SK-N-SH (cell line): ENCODE measurements around the gene BMPR1A. TPM values are rescaled to one million over a fixed set of nuclear protein-coding genes. Genes with fewer than 3 reads are reported as not detected.

ENCODE experiments used
- CTCF ChIA-PET: fragments of 300-600, 350-600 bp; formaldehyde crosslinking; extraction: SDS; loops from one replicate; lab custom pipeline; 2021; lab: Yijun Ruan, JAX
- POLR2A ChIA-PET: fragments of 350-600 bp; sonication (Branson Sonifier 250); formaldehyde crosslinking; extraction: SDS; loops from one replicate; lab custom pipeline; 2020; ENCODE audit warnings: antibody characterized with exemption, inconsistent platforms; lab: Yijun Ruan, JAX
- DNase-seq: peaks from one replicate; pipeline ENCODE4 v3.0.0; 2012
- H2AFZ ChIP-seq: fragments of 200-600 bp; sonication (generic); 2 replicates; pipeline ENCODE4 v1.8.1; 2016; ENCODE audit warnings: antibody characterized with exemption, mild to moderate bottlenecking, low read depth
- H3F3A ChIP-seq: fragments of 200-600 bp; sonication (generic); replicated peaks from 2 replicates; pipeline ENCODE3; 2016; ENCODE audit warnings: antibody characterized with exemption, mild to moderate bottlenecking; ENCODE audit not compliant: insufficient read depth
- H3K27ac ChIP-seq, 2 experiments: fragments of 200-500 bp in 1 of 2; fragments of 200-600 bp in 1 of 2; sonication (Bioruptor generic) in 1 of 2; sonication (generic), shearing (Covaris generic) in 1 of 2; 2 replicates each; pipeline versions ENCODE4 v1.5.1 to v1.6.1; 2014 to 2016; ENCODE audit warnings: low read depth in 2 of 2, inconsistent platforms in 1 of 2, low read length in 1 of 2, mild to moderate bottlenecking in 1 of 2, mixed read lengths in 1 of 2
- H3K27me3 ChIP-seq: fragments of 200-600 bp; sonication (generic), shearing (Covaris generic); 2 replicates; pipeline ENCODE4 v1.6.1; 2016; ENCODE audit warnings: mixed run types; ENCODE audit not compliant: insufficient read depth
- H3K36me3 ChIP-seq, 2 experiments: fragments of 200-500 bp in 1 of 2; fragments of 200-600 bp in 1 of 2; sonication (Bioruptor generic) in 1 of 2; sonication (generic) in 1 of 2; replicated peaks in 1 of 2; 2 replicates each; pipeline versions ENCODE3 to v1.5.1; 2014 to 2016; ENCODE audit warnings: low read length in 1 of 2, mild to moderate bottlenecking in 1 of 2; ENCODE audit not compliant: insufficient read depth in 2 of 2, control insufficient read depth in 1 of 2
- H3K4me1 ChIP-seq, 2 experiments: fragments of 200-500 bp in 1 of 2; fragments of 200-600 bp in 1 of 2; sonication (Bioruptor generic) in 1 of 2; sonication (generic), shearing (Covaris generic) in 1 of 2; 2 replicates each; pipeline versions ENCODE4 v1.5.1 to v1.6.1; 2014 to 2016; ENCODE audit warnings: low read depth in 1 of 2, low read length in 1 of 2, mixed run types in 1 of 2; ENCODE audit not compliant: insufficient read depth in 2 of 2, control insufficient read depth in 1 of 2
- H3K4me2 ChIP-seq: fragments of 200-600 bp; sonication (generic), shearing (Covaris generic); 2 replicates; pipeline ENCODE4 v1.6.1; 2017; ENCODE audit warnings: mixed run types
- H3K4me3 ChIP-seq, 2 experiments: fragments of 200-500 bp in 1 of 2; fragments of 200-600 bp in 1 of 2; sonication (Bioruptor generic) in 1 of 2; sonication (generic), shearing (Covaris generic) in 1 of 2; 2 replicates each; pipeline versions ENCODE4 v1.5.1 to v1.8.1; 2014 to 2016; ENCODE audit warnings: low read depth in 2 of 2, inconsistent platforms in 1 of 2, low read length in 1 of 2, mild to moderate bottlenecking in 1 of 2, mixed read lengths in 1 of 2, moderate library complexity in 1 of 2
- H3K79me2 ChIP-seq: fragments of 200-600 bp; sonication (generic); 2 replicates; pipeline ENCODE4 v1.8.1; 2017; ENCODE audit warnings: mild to moderate bottlenecking; ENCODE audit not compliant: insufficient read depth
- H3K9ac ChIP-seq: fragments of 200-600 bp; sonication (generic); 2 replicates; pipeline ENCODE4 v1.6.1; 2017; ENCODE audit warnings: mixed run types
- H3K9me2 ChIP-seq: fragments of 200-600 bp; sonication (generic); 2 replicates; pipeline ENCODE4 v1.6.1; 2017; ENCODE audit warnings: mixed run types
- H3K9me3 ChIP-seq: fragments of 200-600 bp; sonication (generic); 2 replicates; pipeline ENCODE4 v1.6.1; 2017; ENCODE audit warnings: mixed run types, mild to moderate bottlenecking, moderate library complexity
- H4K20me1 ChIP-seq: fragments of 200-600 bp; sonication (generic); 2 replicates; pipeline ENCODE4 v1.6.1; 2017; ENCODE audit warnings: mild to moderate bottlenecking, mixed run types; ENCODE audit not compliant: insufficient read depth
- FOSL2 ChIP-seq: IDR thresholded peaks from 2 replicates; pipeline ENCODE4 v1.4.0; 2012; ENCODE audit warnings: low read depth, mild to moderate bottlenecking, moderate library complexity, borderline replicate concordance
- RAD21 ChIP-seq: IDR thresholded peaks from 2 replicates; pipeline ENCODE4 v1.6.1; 2012; ENCODE audit warnings: mild to moderate bottlenecking, low read length
- REST ChIP-seq: IDR thresholded peaks from 2 replicates; pipeline ENCODE4 v1.6.1; 2012; ENCODE audit warnings: mild to moderate bottlenecking, low read depth, low read length, moderate library complexity
- RFX5 ChIP-seq: IDR thresholded peaks from 2 replicates; pipeline ENCODE4 v1.6.1; 2012; ENCODE audit warnings: mild to moderate bottlenecking, improper control_type of control experiment, low read length
- WGBS: methylation state at CpG from one replicate; pipeline ENCODE4 v1.1.6; 2017; ENCODE audit warnings: low lambda C conversion rate; 5-methylcytosine and 5-hydroxymethylcytosine counted together
- polyA plus RNA-seq, 3 experiments: library from polyadenylated mRNA; depleted of rRNA; stranded (reverse); fragments of >200 nt; gene quantifications; 2 replicates each; pipeline ENCODE4 v1.2.3, GENCODE V29; 2012
- TF ChIP-seq, protein P1 (sequence below): fragments of 150-350 bp; IDR thresholded peaks from 2 replicates; pipeline ENCODE4 v1.6.1; 2016; ENCODE audit warnings: mild to moderate bottlenecking, low read depth, low read length
- TF ChIP-seq, protein P2 (sequence below): fragments of 200-600 bp; sonication (generic); IDR thresholded peaks from 2 replicates; pipeline ENCODE4 v1.6.1; 2017; ENCODE audit warnings: antibody characterized with exemption, mild to moderate bottlenecking, moderate library complexity

Gene BMPR1A
- polyA plus RNA-seq, 1 of the 3 experiments (the other 2 are of a cell fraction): 12.7 TPM

DNA sequence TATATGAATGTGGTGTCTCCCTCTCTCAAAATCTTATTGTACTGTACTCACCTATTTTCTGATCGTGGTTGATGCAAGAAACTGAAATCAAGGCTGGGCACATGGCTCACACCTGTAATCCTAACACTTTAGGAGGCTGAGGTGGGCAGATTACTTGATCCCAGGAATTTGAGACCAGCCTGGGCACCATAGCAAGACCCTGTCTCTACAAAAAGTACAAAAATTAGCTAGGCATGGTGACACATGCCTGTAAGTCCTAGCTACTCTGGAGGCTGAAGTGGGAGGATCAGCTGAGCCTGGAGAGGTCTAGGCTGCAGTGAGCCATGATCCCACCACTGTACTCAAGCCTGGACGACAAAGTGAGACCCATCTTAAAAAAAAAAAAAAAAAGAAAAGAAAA, 185.0 kb downstream of the BMPR1A start:
- Histone ChIP-seq H3K4me2 (no peak overlapping the region), H2AFZ (no peak overlapping the region), H3K79me2 (no peaks in the 10 kb centered on the region), H3K9me2 (no peaks in the 10 kb centered on the region), H3K4me3 (no peak overlapping the region), H3K27me3 (no peaks in the 10 kb centered on the region), H3K4me1 (peaks cover 0 to 15% of the 10 kb centered on the region in 2 experiments; a peak in 1 of 4 replicates), H3K9ac (no peak overlapping the region), H3F3A (peaks cover 11% of the 10 kb centered on the region), H3K36me3 (no peaks in the 10 kb centered on the region), H3K27ac (no peak overlapping the region), H3K9me3 (no peaks in the 10 kb centered on the region), H4K20me1 (no peaks in the 10 kb centered on the region)
- DNase-seq: no peak
- ChIA-PET CTCF (interaction anchor here (0.5 kb wide), 1 partner anchor 155 kb away, joined by 3 read pairs; no protein-coding TSS in a partner anchor), POLR2A (no interaction called here)
- TF ChIP-seq, protein P1, sequence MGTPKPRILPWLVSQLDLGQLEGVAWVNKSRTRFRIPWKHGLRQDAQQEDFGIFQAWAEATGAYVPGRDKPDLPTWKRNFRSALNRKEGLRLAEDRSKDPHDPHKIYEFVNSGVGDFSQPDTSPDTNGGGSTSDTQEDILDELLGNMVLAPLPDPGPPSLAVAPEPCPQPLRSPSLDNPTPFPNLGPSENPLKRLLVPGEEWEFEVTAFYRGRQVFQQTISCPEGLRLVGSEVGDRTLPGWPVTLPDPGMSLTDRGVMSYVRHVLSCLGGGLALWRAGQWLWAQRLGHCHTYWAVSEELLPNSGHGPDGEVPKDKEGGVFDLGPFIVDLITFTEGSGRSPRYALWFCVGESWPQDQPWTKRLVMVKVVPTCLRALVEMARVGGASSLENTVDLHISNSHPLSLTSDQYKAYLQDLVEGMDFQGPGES: no peak
- TF ChIP-seq, protein P2, sequence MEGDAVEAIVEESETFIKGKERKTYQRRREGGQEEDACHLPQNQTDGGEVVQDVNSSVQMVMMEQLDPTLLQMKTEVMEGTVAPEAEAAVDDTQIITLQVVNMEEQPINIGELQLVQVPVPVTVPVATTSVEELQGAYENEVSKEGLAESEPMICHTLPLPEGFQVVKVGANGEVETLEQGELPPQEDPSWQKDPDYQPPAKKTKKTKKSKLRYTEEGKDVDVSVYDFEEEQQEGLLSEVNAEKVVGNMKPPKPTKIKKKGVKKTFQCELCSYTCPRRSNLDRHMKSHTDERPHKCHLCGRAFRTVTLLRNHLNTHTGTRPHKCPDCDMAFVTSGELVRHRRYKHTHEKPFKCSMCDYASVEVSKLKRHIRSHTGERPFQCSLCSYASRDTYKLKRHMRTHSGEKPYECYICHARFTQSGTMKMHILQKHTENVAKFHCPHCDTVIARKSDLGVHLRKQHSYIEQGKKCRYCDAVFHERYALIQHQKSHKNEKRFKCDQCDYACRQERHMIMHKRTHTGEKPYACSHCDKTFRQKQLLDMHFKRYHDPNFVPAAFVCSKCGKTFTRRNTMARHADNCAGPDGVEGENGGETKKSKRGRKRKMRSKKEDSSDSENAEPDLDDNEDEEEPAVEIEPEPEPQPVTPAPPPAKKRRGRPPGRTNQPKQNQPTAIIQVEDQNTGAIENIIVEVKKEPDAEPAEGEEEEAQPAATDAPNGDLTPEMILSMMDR: no peak
- no peak for TF ChIP-seq FOSL2
- WGBS: 80% methylated on average over 2 of the region's 2 CpGs

GRCh38 chr10:86941991-86942421, 185.6 kb downstream of the BMPR1A start:
- Histone ChIP-seq H3K4me2 (no peak overlapping the region), H3K9ac (no peak overlapping the region)
- POLR2A ChIA-PET: interaction anchor here (1.3 kb wide), 1 partner anchor 153 kb away, joined by 3 read pairs; the partner anchor contains the start of genes GLUD1 and SHLD2
- TF ChIP-seq RAD21 (no peak), REST (no peak), RFX5 (no peak)
- TF ChIP-seq, all 33 proteins: peak for 0
- no peaks in the 10 kb centered on the region for H3K9me3 ChIP-seq
- H2AFZ ChIP-seq: no peak overlapping the region
- H3K36me3 ChIP-seq: no peaks in the 10 kb centered on the region
- peaks cover 0 to 18% of the 10 kb centered on the region in 2 experiments; a peak in 1 of 4 replicates for H3K4me1 ChIP-seq
- 95% methylated on average over 8 of the region's 14 CpGs for WGBS
- H3K9me2 ChIP-seq: no peaks in the 10 kb centered on the region
- no peaks in the 10 kb centered on the region for H4K20me1 ChIP-seq
- H3K27me3 ChIP-seq: no peaks in the 10 kb centered on the region
- H3K79me2 ChIP-seq: no peaks in the 10 kb centered on the region
- DNase-seq: no peak
- CTCF ChIA-PET: interaction anchor here (0.8 kb wide), 1 partner anchor 249 kb away, joined by 3 read pairs; no protein-coding TSS in a partner anchor
- H3K4me3 ChIP-seq: no peak overlapping the region
- H3F3A ChIP-seq: peaks cover 8% of the 10 kb centered on the region
- no peak overlapping the region for H3K27ac ChIP-seq
